GM12874 (cell line): ENCODE results near the gene SNAPC2.
A peak's percentile ranks its signal among the peaks of the same experiment; 100 is the strongest.

ENCODE experiments used
- TF ChIP-seq, protein P1 (sequence below): IDR thresholded peaks from 2 replicates; pipeline ENCODE4 v1.5.1; 2011; ENCODE audit warnings: low read depth, mild to moderate bottlenecking, control low read depth, low read length, moderate library complexity; ENCODE audit not compliant: insufficient read depth

Gene SNAPC2

DNA sequence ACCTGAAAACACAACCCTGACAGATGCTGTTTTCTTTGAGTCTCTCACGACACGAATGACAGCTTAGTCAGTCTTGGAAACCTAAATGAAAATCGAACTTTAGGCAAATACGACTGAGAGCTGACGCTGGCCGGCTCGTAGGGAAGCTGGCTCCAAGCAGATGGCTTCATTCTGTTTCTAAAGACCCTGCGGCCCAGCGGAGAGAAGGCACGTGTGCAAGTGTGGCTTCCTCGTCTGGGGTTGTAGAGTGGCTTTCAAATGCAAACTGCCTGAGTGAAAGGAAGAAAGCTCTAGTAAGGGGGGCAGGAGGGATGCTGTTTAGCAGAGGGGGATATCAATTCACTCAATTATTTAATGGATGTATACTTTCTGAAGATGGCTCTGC lies 49.4 kb downstream of the SNAPC2 start:
- TF ChIP-seq, protein P1, sequence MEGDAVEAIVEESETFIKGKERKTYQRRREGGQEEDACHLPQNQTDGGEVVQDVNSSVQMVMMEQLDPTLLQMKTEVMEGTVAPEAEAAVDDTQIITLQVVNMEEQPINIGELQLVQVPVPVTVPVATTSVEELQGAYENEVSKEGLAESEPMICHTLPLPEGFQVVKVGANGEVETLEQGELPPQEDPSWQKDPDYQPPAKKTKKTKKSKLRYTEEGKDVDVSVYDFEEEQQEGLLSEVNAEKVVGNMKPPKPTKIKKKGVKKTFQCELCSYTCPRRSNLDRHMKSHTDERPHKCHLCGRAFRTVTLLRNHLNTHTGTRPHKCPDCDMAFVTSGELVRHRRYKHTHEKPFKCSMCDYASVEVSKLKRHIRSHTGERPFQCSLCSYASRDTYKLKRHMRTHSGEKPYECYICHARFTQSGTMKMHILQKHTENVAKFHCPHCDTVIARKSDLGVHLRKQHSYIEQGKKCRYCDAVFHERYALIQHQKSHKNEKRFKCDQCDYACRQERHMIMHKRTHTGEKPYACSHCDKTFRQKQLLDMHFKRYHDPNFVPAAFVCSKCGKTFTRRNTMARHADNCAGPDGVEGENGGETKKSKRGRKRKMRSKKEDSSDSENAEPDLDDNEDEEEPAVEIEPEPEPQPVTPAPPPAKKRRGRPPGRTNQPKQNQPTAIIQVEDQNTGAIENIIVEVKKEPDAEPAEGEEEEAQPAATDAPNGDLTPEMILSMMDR = no peak

DNA sequence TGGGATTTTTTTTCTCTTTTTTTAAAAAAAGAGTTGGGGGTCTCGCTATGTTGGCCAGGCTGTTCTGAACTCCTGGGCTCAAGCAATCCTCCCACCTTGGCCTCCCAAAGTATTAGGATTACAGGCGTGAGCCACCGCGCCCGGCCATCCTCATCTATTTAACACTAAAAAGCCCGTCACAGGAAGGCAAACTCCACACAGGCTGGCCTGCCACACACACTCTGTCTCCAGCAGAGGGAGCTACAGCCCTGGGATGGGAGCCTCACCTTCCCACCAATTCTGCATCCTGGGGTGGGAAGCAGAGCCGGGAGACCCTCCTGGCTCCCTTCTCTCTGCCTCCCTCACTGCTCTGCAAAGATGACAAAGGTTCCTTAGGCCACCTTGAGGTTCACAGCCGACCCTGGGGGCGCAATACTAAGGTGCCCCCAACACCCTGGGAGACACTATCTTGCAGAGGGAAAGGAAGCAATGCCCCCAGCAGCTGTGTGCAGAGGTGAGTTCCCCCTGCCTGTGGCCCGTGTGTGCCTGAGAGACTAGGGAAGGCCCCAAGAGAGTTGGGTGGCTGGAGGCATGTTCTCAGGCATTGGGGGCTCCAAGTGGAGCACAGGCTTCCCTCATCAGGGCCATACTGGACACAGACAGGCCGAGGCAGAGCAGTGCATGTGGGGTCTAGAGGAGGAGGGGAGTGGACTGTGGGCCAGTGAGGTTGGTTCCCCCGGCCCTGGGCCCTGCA lies 50.7 kb downstream of the SNAPC2 start:
- TF ChIP-seq, protein P1 = peak; percentile 83

DNA sequence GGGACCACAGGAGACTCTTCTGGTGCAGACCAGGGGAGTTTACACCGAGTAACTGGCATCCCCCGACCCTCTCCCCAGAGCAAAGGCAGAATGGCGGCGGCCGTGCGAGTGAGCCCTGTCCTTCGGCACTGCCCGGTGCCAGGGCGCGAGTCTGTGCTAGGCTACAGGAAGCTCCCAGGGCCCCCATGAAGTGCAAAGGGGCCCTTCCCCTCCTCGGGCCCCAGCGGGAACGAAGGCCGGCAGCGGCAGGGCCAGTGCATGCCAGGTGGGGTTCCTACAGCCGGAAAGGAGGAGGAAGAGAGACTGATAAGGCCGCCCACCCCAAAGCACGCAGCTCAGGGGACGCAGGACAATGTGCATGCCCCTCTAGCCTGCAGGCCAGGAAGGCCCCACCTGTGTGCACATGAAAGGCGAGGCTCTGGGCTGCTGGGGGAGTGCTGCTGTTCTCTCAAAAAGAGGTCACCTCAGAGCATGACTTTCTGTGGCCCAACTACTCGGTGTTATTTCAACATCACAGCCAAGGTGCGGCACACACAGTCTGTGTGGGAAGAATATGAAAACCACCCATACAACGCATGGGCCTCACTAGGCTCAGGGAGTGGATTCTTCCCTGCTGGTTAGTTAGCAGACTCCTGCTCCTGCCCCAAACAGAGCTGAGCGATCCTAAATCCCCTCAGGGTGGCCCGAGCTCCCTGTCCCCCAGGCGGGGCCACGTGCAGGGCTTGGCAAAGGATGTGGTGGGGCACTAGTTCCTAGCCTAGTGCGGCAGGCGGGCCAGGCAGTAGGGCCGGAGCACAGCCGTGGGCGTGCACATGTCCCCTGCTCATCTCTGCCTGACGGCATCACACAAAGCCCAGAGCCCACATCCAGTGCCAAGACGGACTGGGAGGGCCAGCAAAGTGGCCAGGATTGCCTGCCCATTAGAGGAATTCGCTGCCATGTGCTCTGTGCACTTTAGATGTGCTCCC lies 51.7 kb downstream of the SNAPC2 start:
- TF ChIP-seq, protein P1 = no peak
